ENCODE results near the gene KRT86. TPM values are rescaled to one million over a fixed set of nuclear protein-coding genes. Genes with fewer than 3 reads are reported as not detected.

The KRT86 gene
- polyA plus RNA-seq, 1 donor (not counting 4 experiments of a cell fraction or from before 2014, with no cell fraction given), result not detected

GRCh38 chr12:52242442-52243258, 31.8 kb upstream of the KRT86 start:
- no peak overlapping the region for H2AFZ ChIP-seq (ENCODE audit: control insufficient read depth, low read length)
- H4K20me1 ChIP-seq (ENCODE audit: control insufficient read depth, extremely low read depth, insufficient read depth, low read length), result no peaks in the 10 kb centered on the region
- H3K36me3 ChIP-seq (ENCODE audit: control insufficient read depth in 2 of 2, extremely low read depth in 1 of 2, insufficient read depth in 2 of 2, low read length in 2 of 2), result no peaks in the 10 kb centered on the region
- H3K4me2 ChIP-seq (ENCODE audit: control insufficient read depth, extremely low read depth, insufficient read depth, low read depth, low read length), result no peak overlapping the region
- DNase-seq (ENCODE audit: low read depth, low spot score) (no peak), FAIRE-seq (no peak)
- H3K27ac ChIP-seq (ENCODE audit: control insufficient read depth, insufficient read depth, low read length), result no peak overlapping the region
- H3K79me2 ChIP-seq (ENCODE audit: control insufficient read depth, insufficient read depth, low read length), result no peaks in the 10 kb centered on the region
- H3K9ac ChIP-seq (ENCODE audit: control insufficient read depth, extremely low read depth, insufficient read depth, low read length), result no peak overlapping the region
- H3K4me3 ChIP-seq (ENCODE audit: control insufficient read depth in 2 of 3, extremely low read depth in 1 of 3, insufficient read depth in 2 of 3, low read depth in 1 of 3, low read length in 3 of 3), result no peak overlapping the region
- no peaks in the 10 kb centered on the region for H3K9me1 ChIP-seq (ENCODE audit: control insufficient read depth, extremely low read depth, insufficient read depth, low read length)
- dilution Hi-C loops (cut with MboI; ENCODE audit: extremely low pct_ligation_motif_present, low sequenced_read_pairs), result no loop called here
- no peaks in the 10 kb centered on the region for H3K27me3 ChIP-seq (ENCODE audit: control insufficient read depth, extremely low read depth, insufficient read depth, low read length)
- TF ChIP-seq CTCF (optimal IDR thresholded peaks at IDR 0.05 in 1 of 3, IDR thresholded peaks at IDR 0.05 in 1 of 3, conservative IDR thresholded peaks at IDR 0.05 in 1 of 3; ENCODE audit: extremely low read depth in 1 of 3, insufficient read depth in 2 of 3, low read length in 3 of 3) (no peak), EZH2 (IDR thresholded peaks at IDR 0.05; ENCODE audit: low read length) (no peak)
- H3K9me3 ChIP-seq (ENCODE audit: control insufficient read depth, low read depth, low read length), result no peaks in the 10 kb centered on the region
- H3K4me1 ChIP-seq (ENCODE audit: control insufficient read depth, extremely low read depth, insufficient read depth, low read length), result peaks cover 27% of the 10 kb centered on the region

- Histone ChIP-seq H3K9ac (ENCODE audit: control insufficient read depth, extremely low read depth, insufficient read depth, low read length) (peak overlapping the region; percentile 78), H3K36me3 (ENCODE audit: control insufficient read depth in 2 of 2, extremely low read depth in 1 of 2, insufficient read depth in 2 of 2, low read length in 2 of 2) (no peaks in the 10 kb centered on the region), H3K27ac (ENCODE audit: control insufficient read depth, insufficient read depth, low read length) (peak overlapping the region; percentile 79), H3K27me3 (ENCODE audit: control insufficient read depth, extremely low read depth, insufficient read depth, low read length) (no peaks in the 10 kb centered on the region), H3K4me3 (ENCODE audit: control insufficient read depth in 2 of 3, extremely low read depth in 1 of 3, insufficient read depth in 2 of 3, low read depth in 1 of 3, low read length in 3 of 3) (peak overlapping the region in 1 of 3 experiments; percentile 19), H4K20me1 (ENCODE audit: control insufficient read depth, extremely low read depth, insufficient read depth, low read length) (no peaks in the 10 kb centered on the region), H3K4me1 (ENCODE audit: control insufficient read depth, extremely low read depth, insufficient read depth, low read length) (peaks cover 27% of the 10 kb centered on the region), H3K9me3 (ENCODE audit: control insufficient read depth, low read depth, low read length) (no peaks in the 10 kb centered on the region), H2AFZ (ENCODE audit: control insufficient read depth, low read length) (no peak overlapping the region), H3K4me2 (ENCODE audit: control insufficient read depth, extremely low read depth, insufficient read depth, low read depth, low read length) (peak overlapping the region; percentile 42), H3K9me1 (ENCODE audit: control insufficient read depth, extremely low read depth, insufficient read depth, low read length) (no peaks in the 10 kb centered on the region), H3K79me2 (ENCODE audit: control insufficient read depth, insufficient read depth, low read length) (no peaks in the 10 kb centered on the region)
- DNase-seq (ENCODE audit: low read depth, low spot score) (no peak), FAIRE-seq (peak; percentile 90)
- no peak for TF ChIP-seq EZH2 (IDR thresholded peaks at IDR 0.05; ENCODE audit: low read length)
- dilution Hi-C loops (cut with MboI; ENCODE audit: extremely low pct_ligation_motif_present, low sequenced_read_pairs), result no loop called here
Measured at GRCh38 chr12:52243259-52243855, 31.1 kb upstream of the KRT86 start.

All from keratinocyte (primary cell).